Loucy (cell line): ENCODE data around the gene AP1B1.

Source experiments
- H2AFZ ChIP-seq: fragments of 200-600 bp; sonication (generic); 2 replicates; pipeline ENCODE4 v1.6.0; 2016; ENCODE audit warnings: antibody characterized with exemption, mild to moderate bottlenecking, low read length, moderate library complexity
- H3F3A ChIP-seq: fragments of 200-600 bp; 2 replicates; pipeline ENCODE4 v1.6.0; 2016; ENCODE audit warnings: antibody characterized with exemption, low read depth, mild to moderate bottlenecking
- H3K27me3 ChIP-seq: fragments of 200-600 bp; sonication (generic); 2 replicates; pipeline ENCODE4 v1.6.1; 2014; ENCODE audit warnings: low read length, mild to moderate bottlenecking; ENCODE audit not compliant: insufficient read depth, poor library complexity, severe bottlenecking
- H3K36me3 ChIP-seq: fragments of 200-600 bp; sonication (generic); 2 replicates; pipeline ENCODE4 v1.6.1; 2016; ENCODE audit warnings: low read length; ENCODE audit not compliant: insufficient read depth
- H3K4me1 ChIP-seq: fragments of 200-600 bp; sonication (generic); 2 replicates; pipeline ENCODE4 v1.5.1; 2014; ENCODE audit warnings: low read length, mild to moderate bottlenecking; ENCODE audit not compliant: insufficient read depth, poor library complexity, severe bottlenecking
- H3K4me2 ChIP-seq: fragments of 200-600 bp; sonication (generic); 2 replicates; pipeline ENCODE4 v1.6.0; 2014; ENCODE audit warnings: antibody characterized with exemption, low read length, low read depth, mild to moderate bottlenecking; ENCODE audit not compliant: poor library complexity, severe bottlenecking
- H3K4me3 ChIP-seq: fragments of 200-600 bp; sonication (generic); 2 replicates; pipeline ENCODE4 v1.5.1; 2014; ENCODE audit warnings: low read length, mild to moderate bottlenecking, mixed read lengths; ENCODE audit not compliant: poor library complexity, severe bottlenecking
- H3K79me2 ChIP-seq: fragments of 200-600 bp; sonication (generic); 2 replicates; pipeline ENCODE4 v1.6.1; 2014; ENCODE audit warnings: low read length; ENCODE audit not compliant: insufficient read depth
- H3K9ac ChIP-seq: fragments of 200-600 bp; sonication (generic); 2 replicates; pipeline ENCODE4 v1.6.0; 2014; ENCODE audit warnings: mild to moderate bottlenecking, low read depth, low read length, moderate library complexity; ENCODE audit not compliant: poor library complexity, severe bottlenecking
- H3K9me2 ChIP-seq: fragments of 200-600 bp; sonication (generic); replicated peaks from 2 replicates; pipeline ENCODE4 v1.6.1; 2016; ENCODE audit warnings: low read depth, low read length, mixed read lengths
- H3K9me3 ChIP-seq: fragments of 200-600 bp; sonication (generic); 2 replicates; pipeline ENCODE4 v1.6.1; 2014; ENCODE audit warnings: mild to moderate bottlenecking, antibody characterized with exemption, low read length, low read depth; ENCODE audit not compliant: insufficient read depth
- H4K20me1 ChIP-seq: fragments of 200-600 bp; sonication (generic); 2 replicates; pipeline ENCODE4 v1.6.0; 2014; ENCODE audit warnings: antibody characterized with exemption, low read length, mild to moderate bottlenecking; ENCODE audit not compliant: insufficient read depth, poor library complexity, severe bottlenecking
- EZH2phosphoT487 ChIP-seq: fragments of 200-600 bp; IDR thresholded peaks from 2 replicates; pipeline ENCODE4 v1.6.1; 2018; ENCODE audit warnings: antibody characterized with exemption, mild to moderate bottlenecking, moderate library complexity, borderline replicate concordance
- TF ChIP-seq, protein P1 (sequence below): fragments of 200-600 bp; sonication (generic); conservative IDR thresholded peaks from 2 replicates; pipeline ENCODE4 v1.5.1; 2014; ENCODE audit warnings: mild to moderate bottlenecking, antibody characterized with exemption, low read length

AP1B1 gene

DNA sequence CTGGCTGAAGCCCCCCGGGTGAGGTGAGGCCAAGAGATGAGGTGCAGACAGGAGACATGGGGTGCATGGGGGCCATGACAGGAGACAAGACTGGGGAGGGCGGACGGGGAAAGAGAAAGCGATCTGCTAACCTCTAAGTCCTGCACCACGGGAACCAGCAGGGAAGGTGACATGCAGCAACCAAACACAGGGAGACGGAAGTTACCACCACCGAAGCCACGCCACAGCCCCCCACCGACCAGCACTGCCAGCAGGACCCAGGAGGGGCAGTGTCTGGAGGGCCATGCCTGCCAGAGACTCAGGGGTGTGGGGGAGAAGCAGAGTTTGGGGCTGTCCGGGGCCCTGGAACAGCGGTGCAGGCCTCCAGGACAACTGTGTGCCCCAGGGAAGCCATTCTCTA, 58.8 kb downstream of the AP1B1 start:
- Histone ChIP-seq H3K79me2 (no peaks in the 10 kb centered on the region), H3K9ac (no peak overlapping the region), H2AFZ (no peak overlapping the region), H3K4me2 (no peak overlapping the region), H3K4me1 (no peaks in the 10 kb centered on the region), H3K9me3 (no peaks in the 10 kb centered on the region), H3K4me3 (no peak overlapping the region), H3K27me3 (no peaks in the 10 kb centered on the region), H3K9me2 (no peaks in the 10 kb centered on the region), H3K36me3 (peaks cover 62% of the 10 kb centered on the region; the same call in 1 of the 2 replicates), H4K20me1 (no peaks in the 10 kb centered on the region), H3F3A (no peaks in the 10 kb centered on the region)
- no peak for TF ChIP-seq EZH2phosphoT487
- TF ChIP-seq, protein P1, sequence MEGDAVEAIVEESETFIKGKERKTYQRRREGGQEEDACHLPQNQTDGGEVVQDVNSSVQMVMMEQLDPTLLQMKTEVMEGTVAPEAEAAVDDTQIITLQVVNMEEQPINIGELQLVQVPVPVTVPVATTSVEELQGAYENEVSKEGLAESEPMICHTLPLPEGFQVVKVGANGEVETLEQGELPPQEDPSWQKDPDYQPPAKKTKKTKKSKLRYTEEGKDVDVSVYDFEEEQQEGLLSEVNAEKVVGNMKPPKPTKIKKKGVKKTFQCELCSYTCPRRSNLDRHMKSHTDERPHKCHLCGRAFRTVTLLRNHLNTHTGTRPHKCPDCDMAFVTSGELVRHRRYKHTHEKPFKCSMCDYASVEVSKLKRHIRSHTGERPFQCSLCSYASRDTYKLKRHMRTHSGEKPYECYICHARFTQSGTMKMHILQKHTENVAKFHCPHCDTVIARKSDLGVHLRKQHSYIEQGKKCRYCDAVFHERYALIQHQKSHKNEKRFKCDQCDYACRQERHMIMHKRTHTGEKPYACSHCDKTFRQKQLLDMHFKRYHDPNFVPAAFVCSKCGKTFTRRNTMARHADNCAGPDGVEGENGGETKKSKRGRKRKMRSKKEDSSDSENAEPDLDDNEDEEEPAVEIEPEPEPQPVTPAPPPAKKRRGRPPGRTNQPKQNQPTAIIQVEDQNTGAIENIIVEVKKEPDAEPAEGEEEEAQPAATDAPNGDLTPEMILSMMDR: no peak

DNA sequence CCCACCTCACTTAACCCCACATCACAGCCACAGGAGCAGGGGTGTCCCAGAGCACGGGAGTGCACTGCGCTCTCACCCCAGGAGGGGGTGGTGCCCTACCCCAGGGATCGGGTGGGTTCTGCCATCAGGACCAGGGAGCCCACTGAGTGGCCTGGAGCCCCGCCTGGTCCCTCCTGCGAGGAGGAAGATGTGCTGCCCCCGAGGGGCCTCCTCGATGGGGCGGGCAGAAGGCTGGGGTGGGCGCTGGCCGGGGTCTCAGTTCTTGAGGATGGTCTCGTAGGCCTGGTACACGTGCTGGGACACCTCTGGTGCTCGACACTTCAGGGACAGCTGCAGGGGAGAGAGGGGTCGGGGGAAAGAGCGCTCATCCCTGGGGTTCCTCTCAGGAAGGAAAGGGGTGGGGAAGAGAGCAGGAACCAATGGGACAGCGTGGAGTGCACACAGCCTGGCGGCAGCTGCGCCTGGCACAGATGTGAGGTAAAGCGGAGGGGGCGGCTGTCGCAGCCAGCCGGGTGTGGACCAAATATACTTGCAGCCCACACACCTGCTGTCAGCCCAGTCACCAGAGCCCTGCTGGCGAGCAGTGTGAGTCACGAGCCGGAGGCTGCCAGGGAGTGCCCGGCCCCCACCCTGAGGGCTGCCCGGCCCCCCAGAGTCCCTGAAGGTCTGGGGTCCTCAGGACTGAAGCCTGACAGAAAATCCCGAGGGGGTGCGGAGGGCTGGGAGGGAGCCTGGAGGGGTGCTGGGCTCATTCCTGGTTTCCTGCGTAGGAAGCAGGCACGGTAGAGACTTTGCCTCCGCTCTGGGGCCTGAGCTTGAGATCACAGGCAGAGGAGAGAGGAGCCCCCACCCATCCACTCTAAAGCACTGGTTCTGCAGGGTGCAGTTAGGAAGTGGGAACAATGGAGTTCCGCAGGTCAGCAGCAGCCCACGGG, 59.5 kb downstream of the AP1B1 start:
- no peaks in the 10 kb centered on the region for H3K79me2 ChIP-seq
- H3K27me3 ChIP-seq: no peaks in the 10 kb centered on the region
- H3K4me3 ChIP-seq: no peak overlapping the region
- H3K4me2 ChIP-seq: no peak overlapping the region
- no peaks in the 10 kb centered on the region for H3K9me2 ChIP-seq
- H4K20me1 ChIP-seq: no peaks in the 10 kb centered on the region
- no peak overlapping the region for H3K9ac ChIP-seq
- H3F3A ChIP-seq: no peaks in the 10 kb centered on the region
- H3K36me3 ChIP-seq: peaks cover 54% of the 10 kb centered on the region; the same call in 1 of the 2 replicates
- no peaks in the 10 kb centered on the region for H3K4me1 ChIP-seq
- no peaks in the 10 kb centered on the region for H3K9me3 ChIP-seq
- TF ChIP-seq EZH2phosphoT487: no peak
- TF ChIP-seq, protein P1: no peak
- H2AFZ ChIP-seq: no peak overlapping the region

DNA sequence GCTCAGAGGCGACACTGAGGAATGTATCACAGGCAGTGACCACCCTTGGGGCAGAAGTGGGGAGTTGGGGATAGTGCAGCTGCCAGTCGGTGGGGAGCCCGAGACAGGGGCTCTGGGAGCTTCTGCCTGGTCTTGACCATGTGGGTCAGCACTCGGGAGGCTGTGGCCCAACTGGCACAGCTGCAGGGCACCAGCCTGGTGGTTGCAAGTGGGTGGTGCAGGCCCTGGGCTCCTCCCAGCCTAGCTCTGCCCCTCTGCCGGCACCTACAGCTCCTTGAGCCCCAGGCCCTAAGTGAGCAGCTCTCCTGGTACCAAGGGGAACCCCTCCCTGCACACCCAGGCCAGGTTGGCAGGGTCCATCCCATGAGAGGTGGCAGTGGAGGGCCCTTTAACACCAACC, 60.3 kb downstream of the AP1B1 start:
- H3K9ac ChIP-seq: no peak overlapping the region
- no peak overlapping the region for H3K4me3 ChIP-seq
- no peaks in the 10 kb centered on the region for H3K4me1 ChIP-seq
- H3K36me3 ChIP-seq: peaks cover 54% of the 10 kb centered on the region; the same call in 1 of the 2 replicates
- no peaks in the 10 kb centered on the region for H3K27me3 ChIP-seq
- H4K20me1 ChIP-seq: no peaks in the 10 kb centered on the region
- H3K4me2 ChIP-seq: no peak overlapping the region
- no peaks in the 10 kb centered on the region for H3K79me2 ChIP-seq
- H3K9me2 ChIP-seq: no peaks in the 10 kb centered on the region
- no peaks in the 10 kb centered on the region for H3K9me3 ChIP-seq
- TF ChIP-seq, protein P1: no peak; the same call in 1 of the 2 replicates
- no peak for TF ChIP-seq EZH2phosphoT487
- H2AFZ ChIP-seq: no peak overlapping the region
- no peaks in the 10 kb centered on the region for H3F3A ChIP-seq
